GM18507 (cell line): ENCODE results near the gene ARMC8.

ENCODE experiments used
- DNase-seq: peaks from one replicate; pipeline ENCODE4 v3.0.0; 2011; ENCODE audit warnings: low read depth; ENCODE audit not compliant: insufficient read length; ENCODE audit errors: extremely low spot score
- FAIRE-seq: peaks from 2 replicates; lab custom pipeline; 2011; peaks lifted over from hg19 to GRCh38; lab: Jason Lieb, UNC

Gene ARMC8

DNA sequence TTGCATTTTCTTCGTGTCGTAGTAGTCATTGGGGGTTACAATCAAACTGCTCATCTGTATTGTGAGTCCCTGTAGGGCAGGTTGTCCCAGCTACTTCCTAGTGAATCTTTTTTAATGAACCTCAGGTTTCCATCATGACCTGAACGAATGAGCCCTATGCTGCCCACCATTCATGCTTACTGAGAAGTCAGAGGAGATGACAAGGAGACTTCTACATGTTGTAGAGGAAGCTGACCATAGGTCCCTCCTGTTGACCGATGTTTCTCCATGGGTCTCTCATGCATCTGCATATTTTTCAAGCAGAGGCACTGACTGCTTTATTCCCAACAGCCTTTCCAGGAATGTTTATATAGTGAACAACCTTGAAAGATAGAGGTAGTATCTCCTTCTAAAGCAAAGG is 147.5 kb downstream of the ARMC8 start:
- DNase-seq (no peak), FAIRE-seq (no peak)

DNA sequence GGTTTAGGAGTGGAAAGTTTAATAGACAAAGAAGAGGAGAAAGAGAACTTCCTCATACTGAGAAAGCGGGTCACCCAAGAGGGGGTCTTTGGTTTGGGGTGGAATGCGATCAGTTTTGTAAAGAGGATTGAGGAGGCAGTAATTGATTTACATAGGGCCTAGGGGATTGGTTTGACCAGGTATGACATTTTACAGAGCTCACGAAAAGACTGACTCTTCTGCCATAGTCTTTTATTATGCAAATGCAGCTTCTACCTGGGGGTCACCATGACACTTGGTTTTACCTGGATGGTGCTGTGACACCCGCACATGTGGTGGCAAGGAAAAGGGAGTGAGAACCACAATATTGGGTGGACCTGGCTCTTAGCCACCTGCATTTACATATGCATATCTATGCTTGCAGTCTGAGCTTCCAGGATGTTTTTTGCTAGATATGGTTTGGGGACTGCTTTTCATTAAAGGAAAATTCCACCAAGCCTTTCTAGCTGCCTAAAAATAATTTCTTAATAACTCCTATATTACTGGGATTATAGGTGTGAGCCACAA is 149.4 kb downstream of the ARMC8 start:
- FAIRE-seq: no peak
- DNase-seq: no peak

DNA sequence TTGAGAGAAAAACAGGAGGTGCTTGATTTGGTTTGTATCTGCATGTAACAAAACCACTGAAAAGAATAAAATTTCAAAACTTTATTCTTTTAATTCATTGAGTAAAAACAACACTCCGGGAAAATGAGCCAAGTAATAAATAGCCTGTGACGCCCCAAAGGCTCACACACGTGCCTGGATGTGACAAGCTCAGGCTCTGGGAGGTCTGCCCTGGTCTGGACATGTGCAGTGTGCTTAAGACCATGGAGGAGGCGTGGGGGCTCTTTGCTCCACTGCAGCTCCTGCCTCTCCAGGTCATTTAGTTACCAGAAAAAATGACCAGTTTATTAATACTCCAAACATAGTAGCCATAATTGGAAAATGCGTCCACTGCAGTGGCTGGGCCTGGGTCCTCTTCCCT is 151.1 kb downstream of the ARMC8 start:
- DNase-seq: no peak
- no peak for FAIRE-seq

DNA sequence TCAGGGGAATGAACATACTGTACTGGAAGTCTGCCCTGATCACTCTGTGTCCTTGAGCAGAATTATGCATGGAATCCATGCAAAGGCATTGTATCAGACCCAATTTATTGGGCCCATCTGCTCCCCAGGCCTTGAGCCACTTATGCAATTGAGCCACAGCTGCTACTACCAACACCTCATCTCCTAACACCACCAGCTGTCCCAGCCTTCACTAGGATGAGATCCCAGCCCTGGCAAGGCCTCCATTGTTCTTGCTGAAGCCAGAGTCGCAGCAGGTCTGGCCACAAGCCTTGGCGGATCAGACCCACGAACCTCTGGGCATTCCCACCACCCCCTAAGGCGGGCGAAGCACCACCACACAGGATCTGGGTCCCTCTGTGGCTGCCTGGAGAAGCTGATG is 151.7 kb downstream of the ARMC8 start:
- DNase-seq (no peak), FAIRE-seq (no peak)

DNA sequence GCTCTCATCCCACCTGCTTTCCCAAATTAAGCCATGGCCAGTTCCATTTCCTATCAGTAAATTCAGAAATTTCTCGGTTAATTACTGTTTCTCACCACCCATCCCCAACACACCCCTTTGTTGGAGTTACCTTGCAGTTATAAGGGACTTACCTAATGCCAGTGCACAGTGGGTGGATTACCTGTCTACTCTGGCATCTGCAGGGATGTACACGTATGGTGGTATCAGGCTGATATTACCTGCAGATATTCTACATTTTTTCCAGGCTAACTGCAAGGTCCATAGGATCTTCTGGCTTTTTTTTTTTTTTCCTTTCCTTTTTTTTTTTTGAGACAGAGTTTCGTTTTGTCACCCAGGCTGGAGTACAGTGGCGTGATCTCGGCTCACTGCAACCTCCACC is 153.4 kb downstream of the ARMC8 start:
- DNase-seq: no peak
- FAIRE-seq: no peak

DNA sequence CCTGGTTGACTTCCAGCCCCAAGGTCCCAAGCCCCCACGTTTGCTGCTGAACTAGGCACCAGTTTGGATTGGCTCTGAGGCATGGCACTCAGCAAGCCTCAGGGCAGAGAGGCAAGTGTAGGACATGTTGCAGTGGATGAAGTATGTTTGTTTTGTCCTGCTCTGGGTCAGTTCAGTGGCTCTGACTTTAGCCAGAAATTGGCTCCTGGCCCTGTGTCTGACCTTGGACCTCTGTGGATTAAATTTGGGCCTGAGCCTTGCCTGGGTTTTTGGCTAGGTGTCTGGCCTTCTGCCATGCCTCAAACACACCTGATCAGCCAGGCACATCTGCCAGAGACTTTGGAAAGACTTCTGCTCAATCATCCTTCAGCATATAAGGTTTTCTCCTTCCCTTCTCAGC is 157.7 kb downstream of the ARMC8 start:
- no peak for DNase-seq

More for the DNA sequence above, 157.7 kb downstream of the ARMC8 start:
- no peak for FAIRE-seq
